ENCODE data around the gene PPHLN1.
"Not testable (repeated sequence)": the region's sequence is repeated elsewhere in the genome, so short reads cannot be mapped to it uniquely, and the experiment has no call there.

The PPHLN1 gene

GRCh38 chr12:42298887-42299286 is 27.1 kb upstream of the PPHLN1 start:
- Mint-ChIP-seq H3K9me3 (no peaks in the 10 kb centered on the region), H3K27ac (peak overlapping the region; percentile 55), H3K36me3 (ENCODE audit: low read depth) (no peaks in the 10 kb centered on the region), H3K27me3 (no peaks in the 10 kb centered on the region), H3K4me3 (peak overlapping the region; percentile 71), H3K4me1 (ENCODE audit: low read depth) (peaks cover 21% of the 10 kb centered on the region)
- DNase-seq, result no peak

- no peaks in the 10 kb centered on the region for H3K27me3 Mint-ChIP-seq
- H3K27ac Mint-ChIP-seq, result peak overlapping the region; percentile 92
- peak; percentile 58 for DNase-seq
- no peaks in the 10 kb centered on the region for H3K36me3 Mint-ChIP-seq (ENCODE audit: low read depth)
- H3K4me1 Mint-ChIP-seq (ENCODE audit: low read depth), result peaks cover 21% of the 10 kb centered on the region
- H3K9me3 Mint-ChIP-seq, result no peaks in the 10 kb centered on the region
- peak overlapping the region; percentile 71 for H3K4me3 Mint-ChIP-seq
These were observed 26.3 kb upstream of the PPHLN1 start for GRCh38 chr12:42299392-42300308.

DNA sequence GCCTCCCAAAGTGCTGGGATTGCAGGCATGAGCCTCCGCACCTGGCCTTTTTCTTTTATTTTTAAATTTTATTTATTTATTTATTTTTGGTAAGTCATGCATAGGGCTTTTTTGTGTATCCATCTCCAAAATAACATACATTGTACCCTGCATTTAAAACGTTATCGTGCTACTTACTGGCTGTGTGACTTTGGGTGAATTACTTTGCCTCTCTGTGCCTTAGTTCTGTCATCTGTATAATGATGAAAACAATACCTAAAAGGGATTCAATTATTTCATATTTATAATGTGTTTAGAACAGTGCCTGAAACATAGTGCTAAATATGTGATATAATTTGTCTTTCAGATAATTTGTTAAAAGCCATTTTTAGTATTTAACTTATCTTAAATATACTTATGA is 19.7 kb upstream of the PPHLN1 start:
- Mint-ChIP-seq H3K4me3 (no peak overlapping the region), H3K4me1 (ENCODE audit: low read depth) (peaks cover 3% of the 10 kb centered on the region), H3K9me3 (no peaks in the 10 kb centered on the region), H3K27ac (no peak overlapping the region), H3K36me3 (ENCODE audit: low read depth) (no peaks in the 10 kb centered on the region), H3K27me3 (no peaks in the 10 kb centered on the region)
- DNase-seq, result no peak

GRCh38 chr12:42308390-42308789 is 17.6 kb upstream of the PPHLN1 start:
- H3K27me3 Mint-ChIP-seq, result no peaks in the 10 kb centered on the region
- H3K36me3 Mint-ChIP-seq (ENCODE audit: low read depth), result peaks cover 9% of the 10 kb centered on the region
- no peak overlapping the region for H3K27ac Mint-ChIP-seq
- no peak for DNase-seq
- H3K4me3 Mint-ChIP-seq, result no peak overlapping the region
- peaks cover 2% of the 10 kb centered on the region for H3K4me1 Mint-ChIP-seq (ENCODE audit: low read depth)
- H3K9me3 Mint-ChIP-seq, result no peaks in the 10 kb centered on the region

DNA sequence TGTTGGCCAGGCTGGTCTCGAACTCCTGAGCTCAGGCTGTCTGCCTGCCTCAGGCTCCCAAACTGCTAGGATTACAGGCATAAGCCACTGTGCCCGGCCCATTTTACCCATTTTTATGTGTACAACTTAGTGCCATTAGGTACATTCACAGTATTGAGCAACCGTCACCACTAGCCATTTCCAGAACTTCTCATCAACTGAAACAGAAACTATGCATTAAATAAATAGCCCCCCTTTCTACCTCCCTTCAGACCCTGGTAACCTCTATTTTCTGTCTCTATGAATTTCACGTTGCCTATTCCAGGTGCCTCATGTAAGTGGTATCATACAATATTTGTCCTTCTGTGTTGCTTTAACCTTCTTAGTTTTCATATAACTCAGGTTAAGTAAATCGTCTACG is 16.0 kb upstream of the PPHLN1 start:
- H3K27me3 Mint-ChIP-seq, result no peaks in the 10 kb centered on the region
- H3K4me3 Mint-ChIP-seq, result no peak overlapping the region
- no peaks in the 10 kb centered on the region for H3K9me3 Mint-ChIP-seq
- DNase-seq, result no peak
- peaks cover 21% of the 10 kb centered on the region for H3K36me3 Mint-ChIP-seq (ENCODE audit: low read depth)
- no peak overlapping the region for H3K27ac Mint-ChIP-seq
- peaks cover 2% of the 10 kb centered on the region for H3K4me1 Mint-ChIP-seq (ENCODE audit: low read depth)

DNA sequence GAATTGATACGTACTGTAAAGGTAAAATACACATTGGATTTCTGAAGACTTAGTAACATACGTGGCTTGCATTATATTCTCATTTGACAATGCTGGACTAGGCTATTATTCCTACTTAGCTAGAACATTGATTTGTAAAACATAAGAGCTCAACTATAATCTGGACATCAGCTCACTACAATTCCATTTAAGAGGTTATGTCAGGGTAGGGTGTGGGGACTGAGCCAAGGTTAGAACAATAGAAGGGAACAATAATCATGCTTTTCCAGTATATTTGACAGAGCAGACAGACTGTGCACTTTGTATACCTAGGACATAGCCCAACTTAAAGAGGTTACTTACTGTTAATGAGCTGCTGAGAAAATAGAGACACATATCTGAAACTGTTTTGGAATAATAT is 10.9 kb upstream of the PPHLN1 start:
- Mint-ChIP-seq H3K4me3 (no peak overlapping the region), H3K36me3 (ENCODE audit: low read depth) (peaks cover 52% of the 10 kb centered on the region), H3K9me3 (no peaks in the 10 kb centered on the region), H3K27ac (no peak overlapping the region), H3K4me1 (ENCODE audit: low read depth) (no peaks in the 10 kb centered on the region), H3K27me3 (no peaks in the 10 kb centered on the region)
- DNase-seq, result no peak

DNA sequence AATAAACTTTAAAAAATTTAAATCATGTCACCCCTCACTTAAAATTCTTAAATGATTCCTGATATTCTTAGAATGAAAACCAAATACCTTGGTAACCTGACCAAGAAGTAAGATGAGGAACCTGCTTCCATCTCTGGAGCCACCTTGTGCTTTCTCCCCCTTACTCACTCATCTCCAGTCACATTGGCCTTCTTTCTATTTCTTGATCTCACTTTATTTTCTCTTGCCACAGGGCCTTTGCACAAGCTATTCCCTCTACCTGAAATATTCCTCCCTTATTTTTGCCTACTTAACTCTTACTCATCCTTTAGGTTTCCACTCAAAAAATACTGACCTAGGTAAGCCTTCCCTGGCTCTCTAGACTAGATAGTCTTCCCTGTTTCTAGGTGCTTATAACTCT is 5.2 kb upstream of the PPHLN1 start:
- DNase-seq, result no peak
- no peak overlapping the region for H3K27ac Mint-ChIP-seq
- H3K4me3 Mint-ChIP-seq, result no peak overlapping the region
- H3K9me3 Mint-ChIP-seq, result no peaks in the 10 kb centered on the region
- no peaks in the 10 kb centered on the region for H3K27me3 Mint-ChIP-seq
- H3K36me3 Mint-ChIP-seq (ENCODE audit: low read depth), result peaks cover 56% of the 10 kb centered on the region
- H3K4me1 Mint-ChIP-seq (ENCODE audit: low read depth), result peaks cover 13% of the 10 kb centered on the region

GRCh38 chr12:42322567-42322966 is 3.4 kb upstream of the PPHLN1 start:
- no peak for DNase-seq
- Mint-ChIP-seq H3K36me3 (ENCODE audit: low read depth) (peaks cover 57% of the 10 kb centered on the region), H3K9me3 (no peaks in the 10 kb centered on the region), H3K27ac (no peak overlapping the region), H3K4me1 (ENCODE audit: low read depth) (peaks cover 20% of the 10 kb centered on the region), H3K4me3 (no peak overlapping the region), H3K27me3 (no peaks in the 10 kb centered on the region)

GRCh38 chr12:42323856-42324255 is 2.1 kb upstream of the PPHLN1 start:
- H3K27ac Mint-ChIP-seq, result peak overlapping the region; percentile 48
- no peak for DNase-seq
- no peaks in the 10 kb centered on the region for H3K27me3 Mint-ChIP-seq
- H3K9me3 Mint-ChIP-seq, result no peaks in the 10 kb centered on the region
- no peak overlapping the region for H3K4me3 Mint-ChIP-seq
- H3K4me1 Mint-ChIP-seq (ENCODE audit: low read depth), result peaks cover 32% of the 10 kb centered on the region
- peaks cover 61% of the 10 kb centered on the region for H3K36me3 Mint-ChIP-seq (ENCODE audit: low read depth)

GRCh38 chr12:42325326-42325652 is 678 bp upstream of the PPHLN1 start:
- Mint-ChIP-seq H3K9me3 (no peaks in the 10 kb centered on the region), H3K27me3 (no peaks in the 10 kb centered on the region), H3K36me3 (ENCODE audit: low read depth) (peaks cover 65% of the 10 kb centered on the region), H3K4me3 (peak overlapping the region; percentile 99), H3K4me1 (ENCODE audit: low read depth) (peaks cover 40% of the 10 kb centered on the region), H3K27ac (peak overlapping the region; percentile 97)
- DNase-seq, result no peak

GRCh38 chr12:42326541-42327226 is 717 bp downstream of the PPHLN1 start:
- H3K36me3 Mint-ChIP-seq (ENCODE audit: low read depth), result peaks cover 55% of the 10 kb centered on the region
- H3K4me1 Mint-ChIP-seq (ENCODE audit: low read depth), result peaks cover 52% of the 10 kb centered on the region
- H3K27ac Mint-ChIP-seq, result peak overlapping the region; percentile 97
- no peaks in the 10 kb centered on the region for H3K9me3 Mint-ChIP-seq
- no peak for DNase-seq
- peak overlapping the region; percentile 99 for H3K4me3 Mint-ChIP-seq
- no peaks in the 10 kb centered on the region for H3K27me3 Mint-ChIP-seq

GRCh38 chr12:42327227-42327590 is 1.2 kb downstream of the PPHLN1 start:
- Mint-ChIP-seq H3K4me1 (ENCODE audit: low read depth) (peaks cover 57% of the 10 kb centered on the region), H3K9me3 (no peaks in the 10 kb centered on the region), H3K36me3 (ENCODE audit: low read depth) (peaks cover 52% of the 10 kb centered on the region), H3K4me3 (peak overlapping the region; percentile 99), H3K27me3 (no peaks in the 10 kb centered on the region), H3K27ac (peak overlapping the region; percentile 97)
- no peak for DNase-seq

GRCh38 chr12:42330097-42330496 is 4.1 kb downstream of the PPHLN1 start:
- H3K4me3 Mint-ChIP-seq, H3K9me3 Mint-ChIP-seq, H3K27me3 Mint-ChIP-seq, H3K27ac Mint-ChIP-seq, DNase-seq: not testable (repeated sequence)
- H3K4me1 Mint-ChIP-seq (ENCODE audit: low read depth), result peaks cover 67% of the 10 kb centered on the region
- H3K36me3 Mint-ChIP-seq (ENCODE audit: low read depth), result peaks cover 53% of the 10 kb centered on the region

DNA sequence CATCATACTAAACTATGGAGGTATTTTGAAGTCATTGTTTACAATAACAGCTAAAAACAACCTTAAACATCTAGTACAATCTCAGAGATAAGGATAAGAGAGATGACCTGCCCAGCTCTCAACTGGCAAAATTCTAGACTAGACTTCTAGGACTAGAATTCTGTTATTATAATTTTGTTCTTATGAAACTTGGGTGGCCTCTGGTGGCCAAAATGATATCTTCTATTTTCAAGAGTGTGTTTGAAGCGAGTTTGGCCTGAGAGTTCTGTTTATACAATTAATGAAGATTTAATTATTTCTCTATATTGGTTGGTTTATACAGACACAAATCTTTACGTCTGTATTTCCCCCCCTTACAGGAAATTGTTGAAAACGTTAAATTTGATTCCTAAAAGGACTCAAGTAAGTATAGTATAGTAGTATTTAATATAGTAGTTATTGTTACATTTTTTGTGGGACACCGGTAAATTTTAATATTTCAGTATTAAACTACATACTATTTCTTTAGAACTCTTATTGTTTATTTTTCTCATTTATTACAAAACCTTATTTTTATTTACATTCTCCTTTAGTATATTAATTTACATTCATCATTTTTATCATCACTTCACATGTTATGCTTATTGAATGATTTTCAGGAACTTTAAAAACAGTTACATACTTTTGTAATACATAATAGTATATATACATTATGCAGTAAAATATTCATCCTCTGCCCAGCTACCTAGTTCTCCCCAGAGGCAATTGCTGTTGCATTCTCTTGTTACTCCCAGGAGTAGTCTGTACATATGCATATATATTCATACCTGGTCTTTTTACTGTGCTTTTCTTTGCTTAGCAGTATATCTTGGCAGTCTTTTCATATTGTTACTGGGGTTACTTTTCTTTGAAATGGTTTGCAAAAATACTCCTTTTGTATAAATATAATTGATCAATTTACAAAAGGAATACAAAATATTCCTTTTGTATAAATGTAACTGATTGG is 6.6 kb downstream of the PPHLN1 start:
- Mint-ChIP-seq H3K27me3 (no peaks in the 10 kb centered on the region), H3K27ac (peak overlapping the region; percentile 42), H3K4me1 (ENCODE audit: low read depth) (peaks cover 64% of the 10 kb centered on the region)

More for the DNA sequence above, 6.6 kb downstream of the PPHLN1 start:
- Mint-ChIP-seq H3K36me3 (ENCODE audit: low read depth) (peaks cover 48% of the 10 kb centered on the region), H3K9me3 (no peaks in the 10 kb centered on the region), H3K4me3 (no peak overlapping the region)
- no peak for DNase-seq

Measured in activated T-cell treated with anti-CD3 and anti-CD28 coated beads, Interleukin-2, amount 50 U/mL, for 24 hours (primary cell).